Adrenal gland (tissue), 12 donors: ENCODE results near the gene PTBP1. TPM values are rescaled to one million over a fixed set of nuclear protein-coding genes. Genes with fewer than 3 reads are reported as not detected.
A peak's percentile ranks its signal among the peaks of the same experiment; 100 is the strongest.

ENCODE experiments used
- DNase-seq, 7 donors: peaks; one replicate each; pipeline ENCODE4 v3.0.0-alpha.2; 2019 to 2020
- H3K27ac ChIP-seq, 5 donors: fragments of 200-600 bp; sonication (generic) in 4 of 5; 1 replicate in 3 of 5; 2 replicates in 2 of 5; pipeline versions ENCODE4 v1.5.1 to v1.8.0; 2016 to 2020; ENCODE audit warnings: mild to moderate bottlenecking in 1 of 5
- H3K27me3 ChIP-seq: fragments of 200-600 bp; 2 replicates; pipeline ENCODE4 v1.8.0; 2021
- H3K36me3 ChIP-seq, 2 donors: fragments of 200-600 bp; replicated peaks in 1 of 2; 1 replicate in 1 of 2; 2 replicates in 1 of 2; pipeline versions ENCODE4 v1.5.1 to v1.8.0; 2018 to 2022
- H3K4me1 ChIP-seq, 2 donors: fragments of 200-600 bp; replicated peaks in 1 of 2; 1 replicate in 1 of 2; 2 replicates in 1 of 2; pipeline versions ENCODE4 v1.5.1 to v1.8.0; 2018 to 2021
- H3K4me3 ChIP-seq, 4 donors: fragments of 200-600 bp; sonication (generic) in 3 of 4; one replicate each; pipeline ENCODE4 v1.5.1; 2016 to 2018
- H3K9me3 ChIP-seq, 3 donors: fragments of 200-600 bp; sonication (generic) in 1 of 3; replicated peaks in 1 of 3; 1 replicate in 2 of 3; 2 replicates in 1 of 3; pipeline versions ENCODE4 v1.5.1 to v1.8.0; 2016 to 2021
- POLR2A ChIP-seq, 2 donors: fragments of 450-650 bp; IDR thresholded peaks; one replicate each; pipeline ENCODE4 v1.6.1; 2017; ENCODE audit warnings: antibody characterized with exemption in 2 of 2, mild to moderate bottlenecking in 2 of 2, moderate library complexity in 1 of 2
- WGBS, 4 donors: extraction: QIAGEN DNeasy Blood & Tissue Kit in 2 of 4; methylation state at CpG; one replicate each; pipeline versions ENCODE4 v1.1.5 to v1.1.7; 2013 to 2017; 5-methylcytosine and 5-hydroxymethylcytosine counted together
- intact Hi-C, 2 donors: fragments of 100-400 bp; cut with DNase I; formaldehyde crosslinking; loops; one replicate each; pipeline versions ENCODE4 v1.14.1 to v1.15.0; 2022 to 2023
- polyA plus RNA-seq, 3 donors: library from polyadenylated mRNA; stranded (reverse); fragments of 200-250 nt in 2 of 3; fragments of 350-450 nt in 1 of 3; fragmentation: Illumina TruSeq in 1 of 3; extraction: RNeasy Lipid Tissue Mini Kit (QIAGEN cat#74804) in 1 of 3; gene quantifications; one replicate each; pipeline ENCODE4 v1.2.3, GENCODE V29; 2013 to 2014
- total RNA-seq, 9 donors: library from RNA; depleted of rRNA in 4 of 9; stranded (reverse); fragments of >200 nt in 4 of 9; fragments of 120-200 nt in 1 of 9; fragmentation: NEBNext Ultra II Directional in 1 of 9; extraction: Animal tissue kit (Norgen Biotek cat#: 25700) in 1 of 9; gene quantifications; one replicate each; pipeline versions ENCODE4 v1.1.0 to v1.2.4, GENCODE V29; 2013 to 2023
- TF ChIP-seq, protein P1 (sequence below), 6 experiments: fragments of 450-650 bp in 4 of 6; fragments of 200-600 bp in 2 of 6; sonication (generic) in 1 of 6; IDR thresholded peaks; 1 replicate in 5 of 6; 2 replicates in 1 of 6; pipeline versions ENCODE4 v1.5.1 to v1.8.0; 2016 to 2021; ENCODE audit warnings: antibody characterized with exemption in 6 of 6, mild to moderate bottlenecking in 2 of 6, moderate library complexity in 1 of 6
- donor health status: healthy with polysubstance abuse.
- donor health status: Bipolar disorder and iron deficiency.
- donor health status: DM: yes; HTN: yes; CAD: no.
- donor health status: DM: no; HTN: no; CAD: no.
- donor health status: DM: no; HTN: no; CAD: no.
- donor health status: DM: yes; HTN: yes; CAD: no.

PTBP1 gene
- total and polyA plus RNA-seq, 12 donors = 64.6 to 236 (median 146) TPM

DNA sequence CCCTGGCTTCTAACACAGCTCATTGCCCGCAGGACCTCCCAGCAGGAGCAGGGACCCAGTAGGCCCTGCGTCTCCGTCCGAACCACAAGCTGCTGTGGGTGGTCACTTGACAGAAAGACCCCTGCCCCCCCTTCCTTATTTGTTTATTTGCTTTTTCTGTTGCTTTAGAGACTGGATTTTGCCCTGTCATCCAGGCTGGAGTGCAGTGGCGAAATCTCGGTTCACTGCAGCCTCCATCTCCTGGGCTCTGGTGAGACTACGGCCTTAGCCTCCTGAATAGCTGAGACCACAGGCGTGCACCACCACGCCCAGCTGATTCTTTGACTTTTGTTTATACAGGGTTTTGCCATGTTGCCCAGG, 7.6 kb upstream of the PTBP1 start:
- no peaks in the 10 kb centered on the region for H3K9me3 ChIP-seq
- H3K4me3 ChIP-seq = no peak overlapping the region
- no peaks in the 10 kb centered on the region for H3K27me3 ChIP-seq
- H3K36me3 ChIP-seq = no peaks in the 10 kb centered on the region
- 66 to 94% (median 79%) methylated on average over 9 of the region's 9 CpGs for WGBS, 4 donors
- H3K4me1 ChIP-seq = peaks cover 0 to 17% of the 10 kb centered on the region in 2 donors
- intact Hi-C loops = no loop called here
- DNase-seq = no peak
- H3K27ac ChIP-seq = peak overlapping the region in 3 of 5 donors; percentile 48 to 86 (median 77)
- TF ChIP-seq, protein P1, sequence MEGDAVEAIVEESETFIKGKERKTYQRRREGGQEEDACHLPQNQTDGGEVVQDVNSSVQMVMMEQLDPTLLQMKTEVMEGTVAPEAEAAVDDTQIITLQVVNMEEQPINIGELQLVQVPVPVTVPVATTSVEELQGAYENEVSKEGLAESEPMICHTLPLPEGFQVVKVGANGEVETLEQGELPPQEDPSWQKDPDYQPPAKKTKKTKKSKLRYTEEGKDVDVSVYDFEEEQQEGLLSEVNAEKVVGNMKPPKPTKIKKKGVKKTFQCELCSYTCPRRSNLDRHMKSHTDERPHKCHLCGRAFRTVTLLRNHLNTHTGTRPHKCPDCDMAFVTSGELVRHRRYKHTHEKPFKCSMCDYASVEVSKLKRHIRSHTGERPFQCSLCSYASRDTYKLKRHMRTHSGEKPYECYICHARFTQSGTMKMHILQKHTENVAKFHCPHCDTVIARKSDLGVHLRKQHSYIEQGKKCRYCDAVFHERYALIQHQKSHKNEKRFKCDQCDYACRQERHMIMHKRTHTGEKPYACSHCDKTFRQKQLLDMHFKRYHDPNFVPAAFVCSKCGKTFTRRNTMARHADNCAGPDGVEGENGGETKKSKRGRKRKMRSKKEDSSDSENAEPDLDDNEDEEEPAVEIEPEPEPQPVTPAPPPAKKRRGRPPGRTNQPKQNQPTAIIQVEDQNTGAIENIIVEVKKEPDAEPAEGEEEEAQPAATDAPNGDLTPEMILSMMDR (IDR thresholded peaks at IDR 0.05) = no peak
- TF ChIP-seq POLR2A (IDR thresholded peaks at IDR 0.05) = no peak

DNA sequence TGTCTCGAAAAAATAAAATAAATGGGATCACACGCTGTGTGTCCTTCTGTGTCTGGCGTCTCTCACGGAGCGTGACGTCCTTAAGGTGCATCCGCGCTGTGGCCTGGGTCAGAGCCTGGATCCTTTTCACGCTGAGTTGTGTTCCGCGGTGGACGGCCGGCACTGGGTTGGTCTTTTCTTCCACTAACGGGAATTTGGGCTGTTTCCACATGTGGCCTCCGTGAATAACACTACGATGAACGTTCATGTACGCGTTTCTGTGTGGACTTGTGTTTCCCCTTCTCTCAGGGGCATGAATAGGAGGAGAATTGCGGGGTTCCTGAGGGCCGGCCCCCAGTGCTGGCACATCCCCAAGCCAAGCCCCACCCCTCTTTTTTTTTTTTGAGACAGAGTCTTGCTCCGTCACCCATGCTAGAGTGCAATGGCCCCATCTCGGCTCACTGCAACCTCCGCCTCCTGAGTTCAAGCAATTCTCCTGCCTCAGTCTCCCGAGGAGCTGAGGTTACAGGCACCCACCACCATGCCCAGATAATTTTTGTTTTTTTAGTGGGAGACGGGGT, 6.2 kb upstream of the PTBP1 start:
- no peak overlapping the region for H3K4me3 ChIP-seq
- H3K9me3 ChIP-seq = no peaks in the 10 kb centered on the region
- peak in 1 of 7 donors; percentile 44 for DNase-seq
- TF ChIP-seq, protein P1 (IDR thresholded peaks at IDR 0.05) = no peak
- TF ChIP-seq POLR2A (IDR thresholded peaks at IDR 0.05) = no peak
- H3K27me3 ChIP-seq = no peaks in the 10 kb centered on the region
- H3K27ac ChIP-seq = peak overlapping the region in 3 of 5 donors; percentile 26 to 81 (median 38)
- intact Hi-C loops = no loop called here
- WGBS, 4 donors = 74 to 79% (median 78%) methylated on average over 25 to 26 of the region's 26 CpGs
- no peaks in the 10 kb centered on the region for H3K36me3 ChIP-seq
- peaks cover 0 to 17% of the 10 kb centered on the region in 2 donors for H3K4me1 ChIP-seq

DNA sequence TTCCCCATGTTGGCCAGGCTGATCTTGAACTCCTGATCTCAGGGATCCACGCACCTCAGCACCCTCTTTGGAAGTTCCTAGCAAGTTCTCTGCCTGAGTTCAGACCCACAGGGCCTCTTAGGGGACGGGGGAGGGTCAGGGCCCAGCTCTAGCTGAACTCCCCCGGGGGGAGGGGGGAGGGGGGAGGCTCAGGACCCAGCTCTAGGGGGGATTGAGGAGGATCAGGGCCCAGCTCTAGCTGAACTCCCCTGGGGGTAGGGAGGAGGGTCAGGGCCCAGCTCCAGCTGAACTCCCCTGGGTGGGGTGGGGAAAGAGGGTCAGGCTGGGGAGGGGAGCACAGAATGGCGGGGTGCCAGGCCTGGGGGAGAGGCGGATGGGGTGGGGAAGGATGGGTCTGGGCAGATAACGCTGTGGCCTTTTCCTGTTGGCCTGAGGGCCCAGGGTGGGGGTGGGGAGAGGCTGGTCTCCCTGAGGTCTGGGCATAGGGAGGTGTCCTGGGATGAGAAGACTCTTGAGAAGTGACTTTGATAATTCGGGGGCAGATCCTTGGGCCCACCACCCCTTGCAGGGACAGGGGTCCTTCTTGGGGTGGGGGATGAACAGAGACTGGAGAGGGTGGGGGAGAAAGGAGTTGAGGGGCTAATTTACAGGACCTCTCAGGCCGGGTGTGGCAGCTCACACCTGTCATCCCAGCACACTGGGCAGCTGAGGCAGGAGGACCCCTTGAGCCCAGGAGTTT, 5.5 kb upstream of the PTBP1 start:
- intact Hi-C loops = no loop called here
- H3K36me3 ChIP-seq = no peaks in the 10 kb centered on the region
- H3K27ac ChIP-seq = peak overlapping the region in 3 of 5 donors; percentile 26 to 81 (median 38)
- TF ChIP-seq POLR2A (IDR thresholded peaks at IDR 0.05) = no peak
- TF ChIP-seq, protein P1 (IDR thresholded peaks at IDR 0.05) = no peak
- H3K27me3 ChIP-seq = no peaks in the 10 kb centered on the region
- peak in 1 of 7 donors; percentile 25 for DNase-seq
- 56 to 81% (median 63%) methylated on average over 4 to 8 of the region's 8 CpGs for WGBS, 4 donors
- peaks cover 6 to 23% of the 10 kb centered on the region in 2 donors for H3K4me1 ChIP-seq
- no peaks in the 10 kb centered on the region for H3K9me3 ChIP-seq
- no peak overlapping the region for H3K4me3 ChIP-seq

DNA sequence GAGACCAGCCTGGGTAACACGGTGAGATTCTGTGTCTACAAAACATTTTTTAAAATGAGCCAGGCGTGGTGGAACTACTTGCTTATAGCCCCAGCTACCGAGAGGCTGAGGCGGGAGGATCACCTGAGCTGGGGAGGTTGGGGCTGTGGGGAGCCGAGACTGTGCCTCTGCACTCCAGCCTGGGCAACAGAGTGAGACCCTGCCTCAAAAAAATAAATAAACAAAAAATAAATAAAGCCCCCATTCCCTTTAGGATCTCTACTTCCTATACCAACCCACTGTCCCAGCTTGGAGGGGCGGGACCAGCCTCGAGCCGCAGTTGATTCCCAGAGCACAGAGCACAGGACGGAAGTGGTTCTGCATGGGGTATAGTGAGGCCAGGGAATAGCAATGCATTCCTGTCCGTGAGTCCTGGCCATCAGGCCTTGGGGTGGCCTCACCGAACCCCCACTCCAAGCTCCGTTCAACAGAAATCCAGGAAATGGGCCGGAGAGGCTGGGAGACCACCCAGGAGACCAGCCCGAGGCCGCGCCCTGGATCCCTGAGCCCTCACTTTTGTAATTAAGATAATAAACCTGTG, 4.9 kb upstream of the PTBP1 start:
- H3K4me1 ChIP-seq = peaks cover 6 to 23% of the 10 kb centered on the region in 2 donors
- H3K27me3 ChIP-seq = no peaks in the 10 kb centered on the region
- H3K36me3 ChIP-seq = no peaks in the 10 kb centered on the region

More for the DNA sequence above, 4.9 kb upstream of the PTBP1 start:
- Histone ChIP-seq H3K27ac (peak overlapping the region in 3 of 5 donors; percentile 26 to 81 (median 34)), H3K4me3 (no peak overlapping the region), H3K9me3 (no peaks in the 10 kb centered on the region)
- 73 to 89% (median 82%) methylated on average over 8 to 16 of the region's 16 CpGs for WGBS, 4 donors
- intact Hi-C loops = no loop called here
- peak in 2 of 7 donors; percentile 32 to 34 for DNase-seq
- TF ChIP-seq POLR2A (IDR thresholded peaks at IDR 0.05) = no peak
- TF ChIP-seq, protein P1 (IDR thresholded peaks at IDR 0.05) = no peak
